AG08396 (cell line): ENCODE results near the gene ZMYND11.

Experiments used
- DNase-seq: peaks from one replicate; pipeline ENCODE4 v3.0.0; 2012; ENCODE audit warnings: low spot score, mixed read lengths

Gene ZMYND11

GRCh38 chr10:191703-192518 lies 56.7 kb downstream of the ZMYND11 start:
- DNase-seq = peak; percentile 34

GRCh38 chr10:194281-194680 lies 59.0 kb downstream of the ZMYND11 start:
- DNase-seq = no peak

- DNase-seq = no peak
Measured at GRCh38 chr10:200405-200804, 65.2 kb downstream of the ZMYND11 start.

- DNase-seq = no peak
Measured at GRCh38 chr10:201328-201771, 66.1 kb downstream of the ZMYND11 start.

GRCh38 chr10:208616-209015 lies 73.4 kb downstream of the ZMYND11 start:
- no peak for DNase-seq

GRCh38 chr10:209357-209756 lies 74.1 kb downstream of the ZMYND11 start:
- no peak for DNase-seq

- no peak for DNase-seq
Measured at GRCh38 chr10:210297-210696, 75.0 kb downstream of the ZMYND11 start.

GRCh38 chr10:215444-215843 lies 80.2 kb downstream of the ZMYND11 start:
- DNase-seq = no peak

- DNase-seq = no peak
Measured at GRCh38 chr10:218798-219197, 83.5 kb downstream of the ZMYND11 start.

GRCh38 chr10:219731-220472 lies 84.6 kb downstream of the ZMYND11 start:
- no peak for DNase-seq

GRCh38 chr10:224571-224970 lies 89.3 kb downstream of the ZMYND11 start:
- DNase-seq = no peak

- no peak for DNase-seq
Measured at GRCh38 chr10:226018-226417, 90.8 kb downstream of the ZMYND11 start.

GRCh38 chr10:227014-227413 lies 91.8 kb downstream of the ZMYND11 start:
- DNase-seq = no peak

- DNase-seq = no peak
Measured at GRCh38 chr10:228366-228765, 93.1 kb downstream of the ZMYND11 start.

- DNase-seq = no peak
Measured at GRCh38 chr10:230758-231157, 95.5 kb downstream of the ZMYND11 start.

GRCh38 chr10:232061-232460 lies 96.8 kb downstream of the ZMYND11 start:
- no peak for DNase-seq

- DNase-seq = no peak
Measured at GRCh38 chr10:232878-233277, 97.6 kb downstream of the ZMYND11 start.

GRCh38 chr10:234708-235406 lies 99.6 kb downstream of the ZMYND11 start:
- no peak for DNase-seq

GRCh38 chr10:235915-236314 lies 100.7 kb downstream of the ZMYND11 start:
- no peak for DNase-seq

- no peak for DNase-seq
Measured at GRCh38 chr10:239109-239508, 103.9 kb downstream of the ZMYND11 start.

GRCh38 chr10:241451-241850 lies 106.2 kb downstream of the ZMYND11 start:
- DNase-seq = no peak

GRCh38 chr10:241966-242643 lies 106.8 kb downstream of the ZMYND11 start:
- DNase-seq = no peak
